H9 (cell line): ENCODE data around the gene SFRP5. TPM values are rescaled to one million over a fixed set of nuclear protein-coding genes. Genes with fewer than 3 reads are reported as not detected.

Source experiments
- DNase-seq: peaks from one replicate; pipeline ENCODE4 v3.0.0-alpha.2; 2017
- H2AFZ ChIP-seq: one replicate; pipeline ENCODE4 v1.6.1; 2013; ENCODE audit warnings: mild to moderate bottlenecking, low read length, control low read depth, moderate library complexity
- H2AK5ac ChIP-seq: 2 replicates; pipeline ENCODE4 v1.6.1; 2013; ENCODE audit warnings: low read length, control low read depth, mixed read lengths; ENCODE audit not compliant: insufficient read length
- H2BK120ac ChIP-seq: one replicate; pipeline ENCODE4 v1.6.1; 2013; ENCODE audit warnings: low read depth, mild to moderate bottlenecking, low read length, control low read depth, inconsistent platforms; ENCODE audit not compliant: poor library complexity, severe bottlenecking
- H2BK12ac ChIP-seq: 2 replicates; pipeline ENCODE4 v1.6.1; 2013; ENCODE audit warnings: low read length, control low read depth, mixed read lengths, low read depth; ENCODE audit not compliant: insufficient read length
- H2BK15ac ChIP-seq: 2 replicates; pipeline ENCODE4 v1.6.1; 2013; ENCODE audit warnings: low read depth, low read length, control low read depth
- H2BK20ac ChIP-seq: one replicate; pipeline ENCODE4 v1.6.1; 2013; ENCODE audit warnings: low read depth, mild to moderate bottlenecking, low read length, control low read depth, inconsistent platforms; ENCODE audit not compliant: poor library complexity, severe bottlenecking
- H2BK5ac ChIP-seq: 2 replicates; pipeline ENCODE4 v1.6.1; 2013; ENCODE audit warnings: low read length, control low read depth, mixed read lengths; ENCODE audit not compliant: insufficient read length
- H3K14ac ChIP-seq: 2 replicates; pipeline ENCODE4 v1.6.1; 2013; ENCODE audit warnings: low read length, control low read depth; ENCODE audit not compliant: insufficient read depth
- H3K18ac ChIP-seq: 2 replicates; pipeline ENCODE4 v1.6.1; 2013; ENCODE audit warnings: low read depth, mild to moderate bottlenecking, mixed read lengths, low read length, control low read depth; ENCODE audit not compliant: insufficient read length
- H3K23ac ChIP-seq: 2 replicates; pipeline ENCODE4 v1.6.1; 2013; ENCODE audit warnings: low read length, control low read depth, mixed read lengths, low read depth; ENCODE audit not compliant: insufficient read length
- H3K23me2 ChIP-seq: 2 replicates; pipeline ENCODE4 v1.6.1; 2013; ENCODE audit warnings: low read depth, mild to moderate bottlenecking, mixed read lengths, low read length, control low read depth; ENCODE audit not compliant: insufficient read length, poor library complexity, severe bottlenecking
- H3K27ac ChIP-seq: 2 replicates; pipeline ENCODE4 v1.5.1; 2013; ENCODE audit warnings: low read length, control low read depth, mixed read lengths, low read depth; ENCODE audit not compliant: insufficient read length
- H3K27me3 ChIP-seq: 2 replicates; pipeline ENCODE4 v1.6.1; 2013; ENCODE audit warnings: low read length, control low read depth, inconsistent platforms; ENCODE audit not compliant: insufficient read depth
- H3K4ac ChIP-seq: 2 replicates; pipeline ENCODE4 v1.6.1; 2013; ENCODE audit warnings: low read depth, mild to moderate bottlenecking, control low read depth, inconsistent platforms, low read length, moderate library complexity
- H3K4me1 ChIP-seq: 2 replicates; pipeline ENCODE4 v1.6.1; 2013; ENCODE audit warnings: low read length, control low read depth, inconsistent platforms; ENCODE audit not compliant: insufficient read depth
- H3K4me2 ChIP-seq: 2 replicates; pipeline ENCODE4 v1.6.1; 2013; ENCODE audit warnings: low read length, control low read depth, mixed read lengths; ENCODE audit not compliant: insufficient read length, insufficient read depth
- H3K56ac ChIP-seq: 2 replicates; pipeline ENCODE4 v1.6.1; 2013; ENCODE audit warnings: low read depth, mild to moderate bottlenecking, mixed read lengths, low read length, control low read depth; ENCODE audit not compliant: insufficient read length
- H3K79me1 ChIP-seq: 2 replicates; pipeline ENCODE4 v1.6.1; 2013; ENCODE audit warnings: low read depth, mild to moderate bottlenecking, moderate library complexity, low read length, control low read depth, inconsistent platforms; ENCODE audit not compliant: insufficient read depth, poor library complexity, severe bottlenecking
- H3K79me2 ChIP-seq: 2 replicates; pipeline ENCODE4 v1.6.1; 2013; ENCODE audit warnings: low read length, control low read depth, inconsistent platforms; ENCODE audit not compliant: insufficient read depth
- H3K9ac ChIP-seq: 2 replicates; pipeline ENCODE4 v1.6.1; 2013; ENCODE audit warnings: low read length, control low read depth, mixed read lengths; ENCODE audit not compliant: insufficient read length; ENCODE audit errors: extremely low read depth
- H3K9me3 ChIP-seq: one replicate; pipeline ENCODE4 v1.6.1; 2013; ENCODE audit warnings: low read depth, low read length, inconsistent platforms; ENCODE audit not compliant: control insufficient read depth
- H3T11ph ChIP-seq: one replicate; pipeline ENCODE4 v1.6.1; 2013; ENCODE audit warnings: mild to moderate bottlenecking, low read length, control low read depth, inconsistent platforms
- H4K20me1 ChIP-seq: one replicate; pipeline ENCODE4 v1.6.1; 2013; ENCODE audit not compliant: control insufficient read depth, insufficient read length, insufficient read depth
- H4K5ac ChIP-seq: 2 replicates; pipeline ENCODE4 v1.6.1; 2013; ENCODE audit warnings: low read depth, mild to moderate bottlenecking, mixed read lengths, low read length, control low read depth; ENCODE audit not compliant: insufficient read length
- H4K8ac ChIP-seq: replicated peaks from 2 replicates; pipeline ENCODE4 v1.6.1; 2013; ENCODE audit warnings: low read length, control low read depth, mixed read lengths, low read depth; ENCODE audit not compliant: insufficient read length
- H4K91ac ChIP-seq: 2 replicates; pipeline ENCODE4 v1.6.1; 2013; ENCODE audit warnings: low read depth, mild to moderate bottlenecking, moderate library complexity, mixed read lengths, low read length, control low read depth; ENCODE audit not compliant: insufficient read length
- H3K27ac Mint-ChIP-seq, 3 experiments: 2 replicates in 2 of 3; 3 replicates in 1 of 3; pipeline ENCODE4 v1.8.0; 2020 to 2021; ENCODE audit warnings: mixed read lengths in 3 of 3, mild to moderate bottlenecking in 1 of 3, moderate library complexity in 1 of 3
- H3K27me3 Mint-ChIP-seq: 2 replicates; pipeline ENCODE4 v1.8.0; 2021; ENCODE audit warnings: low read depth, mild to moderate bottlenecking, moderate library complexity, mixed read lengths
- H3K36me3 Mint-ChIP-seq, 3 experiments: 2 replicates in 2 of 3; 3 replicates in 1 of 3; pipeline ENCODE4 v1.8.0; 2020 to 2021; ENCODE audit warnings: low read depth in 3 of 3, mixed read lengths in 3 of 3; ENCODE audit not compliant: insufficient read depth in 1 of 3
- H3K4me1 Mint-ChIP-seq, 2 experiments: 2 replicates each; pipeline ENCODE4 v1.8.0; 2020; ENCODE audit warnings: mixed read lengths in 2 of 2
- H3K4me3 Mint-ChIP-seq, 2 experiments: 2 replicates in 1 of 2; 3 replicates in 1 of 2; pipeline ENCODE4 v1.8.0; 2020 to 2021; ENCODE audit warnings: mild to moderate bottlenecking in 2 of 2, mixed read lengths in 2 of 2, moderate library complexity in 1 of 2
- H3K9me3 Mint-ChIP-seq, 2 experiments: 2 replicates in 1 of 2; 3 replicates in 1 of 2; pipeline ENCODE4 v1.8.0; 2020; ENCODE audit warnings: mild to moderate bottlenecking in 2 of 2, mixed read lengths in 2 of 2, moderate library complexity in 1 of 2
- WGBS: extraction: QIAGEN DNeasy Blood & Tissue Kit; methylation state at CpG from one replicate; pipeline ENCODE4 v1.1.7; 2013; ENCODE audit warnings: missing lambda C conversion rate, low lambda C conversion rate, mixed read lengths; ENCODE audit not compliant: insufficient read length; ENCODE audit errors: extremely low coverage; 5-methylcytosine and 5-hydroxymethylcytosine counted together
- total RNA-seq: library from RNA; stranded (reverse); gene quantifications from 2 replicates; pipeline ENCODE4 v1.2.1, GENCODE V29; 2021
- TF ChIP-seq, protein P1 (sequence below): fragments of 200-600 bp; sonication (generic); conservative IDR thresholded peaks from 3 replicates; pipeline ENCODE4 v1.8.0; 2021; ENCODE audit warnings: antibody characterized with exemption, mild to moderate bottlenecking

SFRP5 gene
- total RNA-seq, 1 experiment from 2014 or later = 1.7 TPM

DNA sequence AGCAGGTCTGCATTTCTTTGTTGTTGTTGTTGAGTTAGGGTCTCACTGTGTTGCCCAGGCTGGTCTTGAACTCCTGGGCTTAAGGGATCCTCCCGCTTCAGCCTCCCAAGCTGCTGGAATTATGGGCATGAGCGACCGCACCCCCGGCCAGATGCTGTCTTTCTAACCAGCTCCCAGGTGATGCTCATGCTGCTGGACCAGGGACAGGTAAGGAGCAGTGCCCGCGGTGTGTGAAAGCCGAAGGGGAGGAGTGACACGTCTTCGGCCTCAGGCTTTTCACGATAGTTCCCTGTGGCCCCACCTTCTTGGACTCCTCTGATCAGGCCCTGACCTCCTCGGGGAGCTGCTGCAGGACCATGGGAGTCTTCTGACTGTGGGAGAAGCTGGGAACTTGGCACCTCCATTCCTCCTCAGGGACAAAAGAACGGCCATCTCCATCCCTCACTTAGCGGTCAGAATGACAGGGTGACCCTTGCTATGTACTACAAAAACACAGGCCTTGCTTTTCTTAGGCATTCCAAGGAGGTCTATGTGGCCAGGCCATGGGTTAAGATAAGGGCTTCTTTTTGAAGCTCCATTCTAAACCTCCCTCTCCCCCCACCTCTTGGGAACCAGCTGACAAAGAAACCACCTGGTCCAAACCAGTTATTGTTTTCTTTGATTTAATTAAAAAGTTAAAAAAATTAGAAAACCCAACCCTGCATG is 5.5 kb downstream of the SFRP5 start:
- no peak for DNase-seq
- no peak overlapping the region for H3K18ac ChIP-seq
- no peak overlapping the region for H3K4ac ChIP-seq
- H3K36me3 Mint-ChIP-seq = peaks cover 5 to 9% (median 6%) of the 10 kb centered on the region in 3 experiments
- H4K20me1 ChIP-seq = peaks cover 2% of the 10 kb centered on the region
- peaks cover 27 to 42% of the 10 kb centered on the region in 2 experiments for H3K4me1 Mint-ChIP-seq
- H2BK15ac ChIP-seq = no peak overlapping the region
- no peak overlapping the region for H3K9ac ChIP-seq
- no peak overlapping the region for H2BK20ac ChIP-seq
- no peak overlapping the region for H4K91ac ChIP-seq
- H4K5ac ChIP-seq = no peak overlapping the region
- H2AK5ac ChIP-seq = no peak overlapping the region
- peaks cover 6% of the 10 kb centered on the region for H3K23me2 ChIP-seq
- no peaks in the 10 kb centered on the region for H3K4me1 ChIP-seq
- no peak overlapping the region for H4K8ac ChIP-seq
- no peaks in the 10 kb centered on the region for H3K9me3 Mint-ChIP-seq
- H3K23ac ChIP-seq = no peak overlapping the region
- no CpG with 5 or more reads among the region's 13 CpGs for WGBS
- H3K79me1 ChIP-seq = no peaks in the 10 kb centered on the region
- TF ChIP-seq, protein P1, sequence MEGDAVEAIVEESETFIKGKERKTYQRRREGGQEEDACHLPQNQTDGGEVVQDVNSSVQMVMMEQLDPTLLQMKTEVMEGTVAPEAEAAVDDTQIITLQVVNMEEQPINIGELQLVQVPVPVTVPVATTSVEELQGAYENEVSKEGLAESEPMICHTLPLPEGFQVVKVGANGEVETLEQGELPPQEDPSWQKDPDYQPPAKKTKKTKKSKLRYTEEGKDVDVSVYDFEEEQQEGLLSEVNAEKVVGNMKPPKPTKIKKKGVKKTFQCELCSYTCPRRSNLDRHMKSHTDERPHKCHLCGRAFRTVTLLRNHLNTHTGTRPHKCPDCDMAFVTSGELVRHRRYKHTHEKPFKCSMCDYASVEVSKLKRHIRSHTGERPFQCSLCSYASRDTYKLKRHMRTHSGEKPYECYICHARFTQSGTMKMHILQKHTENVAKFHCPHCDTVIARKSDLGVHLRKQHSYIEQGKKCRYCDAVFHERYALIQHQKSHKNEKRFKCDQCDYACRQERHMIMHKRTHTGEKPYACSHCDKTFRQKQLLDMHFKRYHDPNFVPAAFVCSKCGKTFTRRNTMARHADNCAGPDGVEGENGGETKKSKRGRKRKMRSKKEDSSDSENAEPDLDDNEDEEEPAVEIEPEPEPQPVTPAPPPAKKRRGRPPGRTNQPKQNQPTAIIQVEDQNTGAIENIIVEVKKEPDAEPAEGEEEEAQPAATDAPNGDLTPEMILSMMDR = no peak
- no peak overlapping the region for H2AFZ ChIP-seq
- H3K4me2 ChIP-seq = no peak overlapping the region
- no peak overlapping the region for H3K4me3 Mint-ChIP-seq
- no peaks in the 10 kb centered on the region for H3K9me3 ChIP-seq
- peaks cover 10% of the 10 kb centered on the region; the same call in 1 of the 2 replicates for H3K27me3 ChIP-seq
- H2BK120ac ChIP-seq = no peak overlapping the region
- peaks cover 37% of the 10 kb centered on the region for H3K27me3 Mint-ChIP-seq
- H2BK5ac ChIP-seq = no peak overlapping the region
- no peaks in the 10 kb centered on the region for H3K79me2 ChIP-seq
- H3K27ac Mint-ChIP-seq = no peak overlapping the region
- no peak overlapping the region for H3K56ac ChIP-seq
- H2BK12ac ChIP-seq = no peak overlapping the region
- no peak overlapping the region for H3K27ac ChIP-seq
- H3T11ph ChIP-seq = no peak overlapping the region
- H3K14ac ChIP-seq = no peak overlapping the region
